Prostate gland (tissue), 2 donors: ENCODE measurements around the gene TCP11L2.

Experiments used
- CTCF ChIP-seq, 4 experiments: fragments of 200-600 bp in 2 of 4; fragments of 450-650 bp in 2 of 4; sonication (generic) in 2 of 4; IDR thresholded peaks; 1 replicate in 3 of 4; 2 replicates in 1 of 4; pipeline ENCODE4 v1.5.1; 2016 to 2019; ENCODE audit warnings: antibody characterized with exemption in 4 of 4, mild to moderate bottlenecking in 2 of 4, moderate library complexity in 2 of 4
- POLR2A ChIP-seq: fragments of 450-650 bp; IDR thresholded peaks from one replicate; pipeline ENCODE4 v1.6.1; 2016; ENCODE audit warnings: antibody characterized with exemption, mild to moderate bottlenecking
- POLR2AphosphoS5 ChIP-seq: sonication (generic); formaldehyde crosslinking; IDR thresholded peaks from one replicate; pipeline ENCODE4 v1.6.1; 2017; ENCODE audit warnings: antibody characterized with exemption

DNA sequence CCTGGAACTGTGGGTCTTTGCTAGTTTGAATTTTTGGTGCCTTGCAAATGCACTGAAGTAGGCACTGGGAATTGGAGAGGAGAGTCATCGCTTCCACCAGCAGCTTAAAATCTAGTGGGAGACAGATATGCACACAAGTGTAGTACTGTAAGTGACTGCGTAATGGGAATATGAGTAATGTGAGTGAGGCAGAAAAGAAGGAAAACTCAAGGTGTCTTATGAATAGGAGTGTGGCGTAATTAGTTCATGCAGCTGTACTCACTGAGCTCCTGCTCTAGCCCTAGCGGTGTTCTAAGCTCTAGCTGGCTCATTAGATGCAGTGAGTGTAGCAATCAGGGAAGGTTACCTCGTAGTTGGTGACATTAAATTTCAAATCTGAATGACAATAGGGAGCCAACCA, 2.8 kb downstream of the TCP11L2 start:
- TF ChIP-seq CTCF (IDR thresholded peaks at IDR 0.05) (no peak), POLR2A (no peak), POLR2AphosphoS5 (no peak)
